Ishikawa (cell line): Measurements from ENCODE around the gene JAKMIP3.

Source experiments
- EP300 ChIP-seq: IDR thresholded peaks from 2 replicates; pipeline ENCODE4 v1.6.1; 2012; ENCODE audit warnings: borderline replicate concordance
- TF ChIP-seq, protein P1 (sequence below): IDR thresholded peaks from 2 replicates; pipeline ENCODE4 v1.6.1; 2012; ENCODE audit warnings: low read depth, mild to moderate bottlenecking
- TF ChIP-seq, protein P2 (sequence below): IDR thresholded peaks from 2 replicates; pipeline ENCODE4 v1.6.1; 2012

GRCh38 chr10:132058111-132058745 lies 7.5 kb upstream of the JAKMIP3 start:
- TF ChIP-seq, protein P1, sequence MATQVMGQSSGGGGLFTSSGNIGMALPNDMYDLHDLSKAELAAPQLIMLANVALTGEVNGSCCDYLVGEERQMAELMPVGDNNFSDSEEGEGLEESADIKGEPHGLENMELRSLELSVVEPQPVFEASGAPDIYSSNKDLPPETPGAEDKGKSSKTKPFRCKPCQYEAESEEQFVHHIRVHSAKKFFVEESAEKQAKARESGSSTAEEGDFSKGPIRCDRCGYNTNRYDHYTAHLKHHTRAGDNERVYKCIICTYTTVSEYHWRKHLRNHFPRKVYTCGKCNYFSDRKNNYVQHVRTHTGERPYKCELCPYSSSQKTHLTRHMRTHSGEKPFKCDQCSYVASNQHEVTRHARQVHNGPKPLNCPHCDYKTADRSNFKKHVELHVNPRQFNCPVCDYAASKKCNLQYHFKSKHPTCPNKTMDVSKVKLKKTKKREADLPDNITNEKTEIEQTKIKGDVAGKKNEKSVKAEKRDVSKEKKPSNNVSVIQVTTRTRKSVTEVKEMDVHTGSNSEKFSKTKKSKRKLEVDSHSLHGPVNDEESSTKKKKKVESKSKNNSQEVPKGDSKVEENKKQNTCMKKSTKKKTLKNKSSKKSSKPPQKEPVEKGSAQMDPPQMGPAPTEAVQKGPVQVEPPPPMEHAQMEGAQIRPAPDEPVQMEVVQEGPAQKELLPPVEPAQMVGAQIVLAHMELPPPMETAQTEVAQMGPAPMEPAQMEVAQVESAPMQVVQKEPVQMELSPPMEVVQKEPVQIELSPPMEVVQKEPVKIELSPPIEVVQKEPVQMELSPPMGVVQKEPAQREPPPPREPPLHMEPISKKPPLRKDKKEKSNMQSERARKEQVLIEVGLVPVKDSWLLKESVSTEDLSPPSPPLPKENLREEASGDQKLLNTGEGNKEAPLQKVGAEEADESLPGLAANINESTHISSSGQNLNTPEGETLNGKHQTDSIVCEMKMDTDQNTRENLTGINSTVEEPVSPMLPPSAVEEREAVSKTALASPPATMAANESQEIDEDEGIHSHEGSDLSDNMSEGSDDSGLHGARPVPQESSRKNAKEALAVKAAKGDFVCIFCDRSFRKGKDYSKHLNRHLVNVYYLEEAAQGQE = no peak
- TF ChIP-seq EP300 = no peak
- TF ChIP-seq, protein P2, sequence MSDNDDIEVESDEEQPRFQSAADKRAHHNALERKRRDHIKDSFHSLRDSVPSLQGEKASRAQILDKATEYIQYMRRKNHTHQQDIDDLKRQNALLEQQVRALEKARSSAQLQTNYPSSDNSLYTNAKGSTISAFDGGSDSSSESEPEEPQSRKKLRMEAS = no peak
